ENCODE data around the gene SNCB.

DNA sequence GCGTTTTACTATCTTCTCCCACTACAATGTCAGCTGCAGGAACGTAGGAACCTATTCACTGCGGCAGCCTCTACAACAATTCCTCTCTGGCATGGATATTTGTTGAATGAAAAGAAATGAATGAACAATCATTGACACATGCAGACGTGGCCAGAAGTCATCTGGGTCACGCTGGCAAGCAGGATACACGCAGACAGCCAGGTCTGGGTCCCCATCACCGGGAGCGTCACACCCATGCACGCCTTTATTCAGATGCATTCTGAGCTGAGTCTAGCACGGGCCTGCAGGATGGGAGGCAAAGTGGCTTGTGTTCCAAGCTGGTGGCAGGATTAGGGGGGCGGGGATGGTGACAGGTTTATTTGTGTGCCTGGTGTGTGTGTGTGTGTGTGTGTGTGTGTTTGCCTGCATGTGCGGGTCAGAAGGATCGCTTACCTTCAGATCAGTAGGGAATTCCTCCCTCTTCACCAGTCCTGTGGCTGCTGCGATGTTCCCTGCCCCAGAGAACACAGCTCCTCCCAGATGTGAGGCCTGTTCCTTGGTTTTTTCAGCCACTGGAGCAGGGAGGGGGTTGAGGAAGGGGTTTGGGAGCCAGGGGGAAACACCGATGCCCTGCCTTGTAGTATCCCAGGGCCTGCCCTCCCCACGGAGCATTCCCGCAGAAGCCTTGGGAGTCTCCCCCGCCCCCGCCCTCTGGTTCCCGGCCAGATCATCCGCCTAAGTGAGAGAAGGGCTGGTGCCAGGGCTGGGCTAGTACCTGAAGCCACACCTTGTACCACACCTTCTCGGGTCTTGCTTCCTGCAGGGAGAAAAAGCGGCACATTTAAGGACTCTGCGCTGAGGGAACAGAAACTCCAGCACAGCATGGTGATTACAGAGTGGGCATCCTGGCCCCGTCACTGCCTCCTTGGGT lies 4.1 kb downstream of the SNCB start:
- no peak for TF ChIP-seq EP300 (IDR thresholded peaks at IDR 0.05)
- TF ChIP-seq, protein P1, sequence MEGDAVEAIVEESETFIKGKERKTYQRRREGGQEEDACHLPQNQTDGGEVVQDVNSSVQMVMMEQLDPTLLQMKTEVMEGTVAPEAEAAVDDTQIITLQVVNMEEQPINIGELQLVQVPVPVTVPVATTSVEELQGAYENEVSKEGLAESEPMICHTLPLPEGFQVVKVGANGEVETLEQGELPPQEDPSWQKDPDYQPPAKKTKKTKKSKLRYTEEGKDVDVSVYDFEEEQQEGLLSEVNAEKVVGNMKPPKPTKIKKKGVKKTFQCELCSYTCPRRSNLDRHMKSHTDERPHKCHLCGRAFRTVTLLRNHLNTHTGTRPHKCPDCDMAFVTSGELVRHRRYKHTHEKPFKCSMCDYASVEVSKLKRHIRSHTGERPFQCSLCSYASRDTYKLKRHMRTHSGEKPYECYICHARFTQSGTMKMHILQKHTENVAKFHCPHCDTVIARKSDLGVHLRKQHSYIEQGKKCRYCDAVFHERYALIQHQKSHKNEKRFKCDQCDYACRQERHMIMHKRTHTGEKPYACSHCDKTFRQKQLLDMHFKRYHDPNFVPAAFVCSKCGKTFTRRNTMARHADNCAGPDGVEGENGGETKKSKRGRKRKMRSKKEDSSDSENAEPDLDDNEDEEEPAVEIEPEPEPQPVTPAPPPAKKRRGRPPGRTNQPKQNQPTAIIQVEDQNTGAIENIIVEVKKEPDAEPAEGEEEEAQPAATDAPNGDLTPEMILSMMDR (IDR thresholded peaks at IDR 0.05), result no peak
